Osteoblast (primary cell): Measurements from ENCODE around the gene PKD1L1. TPM values are rescaled to one million over a fixed set of nuclear protein-coding genes. Genes with fewer than 3 reads are reported as not detected.
A peak's percentile ranks its signal among the peaks of the same experiment; 100 is the strongest.

Experiments
- DNase-seq: peaks from one replicate; pipeline ENCODE4 v3.0.0; 2011; ENCODE audit warnings: low spot score, mixed read lengths; ENCODE audit not compliant: insufficient read length; ENCODE audit errors: missing footprints
- H2AFZ ChIP-seq: 2 replicates; pipeline ENCODE4 v1.6.0; 2011; ENCODE audit warnings: mild to moderate bottlenecking, low read length
- H3K27ac ChIP-seq: 2 replicates; pipeline ENCODE4 v1.5.1; 2011; ENCODE audit warnings: mild to moderate bottlenecking, low read depth, low read length, moderate library complexity
- H3K27me3 ChIP-seq: 2 replicates; pipeline ENCODE4 v1.6.0; 2012; ENCODE audit warnings: mild to moderate bottlenecking, control low read depth, inconsistent platforms, low read length, moderate library complexity; ENCODE audit not compliant: insufficient read depth
- H3K36me3 ChIP-seq: 2 replicates; pipeline ENCODE4 v1.5.1; 2011; ENCODE audit warnings: mild to moderate bottlenecking, low read length, control low read depth, moderate library complexity; ENCODE audit not compliant: insufficient read depth
- H3K4me1 ChIP-seq: 2 replicates; pipeline ENCODE4 v1.5.1; 2011; ENCODE audit warnings: mild to moderate bottlenecking, low read length, control low read depth, moderate library complexity; ENCODE audit not compliant: insufficient read depth
- H3K4me2 ChIP-seq: 2 replicates; pipeline ENCODE4 v1.6.0; 2011; ENCODE audit warnings: mild to moderate bottlenecking, low read length; ENCODE audit not compliant: insufficient read depth
- H3K4me3 ChIP-seq: fragments of 200-600 bp; sonication (generic); 3 replicates; pipeline ENCODE4 v1.5.1; 2012; ENCODE audit warnings: mild to moderate bottlenecking, low read length, inconsistent platforms; ENCODE audit not compliant: insufficient read depth
- H3K79me2 ChIP-seq: 2 replicates; pipeline ENCODE4 v1.6.0; 2012; ENCODE audit warnings: mild to moderate bottlenecking, low read length, control low read depth, inconsistent platforms; ENCODE audit not compliant: insufficient read depth
- H3K9me3 ChIP-seq: 2 replicates; pipeline ENCODE4 v1.5.1; 2011; ENCODE audit warnings: low read depth, low read length, control low read depth
- H4K20me1 ChIP-seq: 2 replicates; pipeline ENCODE4 v1.6.0; 2012; ENCODE audit warnings: mild to moderate bottlenecking, low read length, control low read depth; ENCODE audit not compliant: insufficient read depth
- CTCF ChIP-seq: IDR thresholded peaks from 2 replicates; pipeline ENCODE4 v1.5.1; 2011; ENCODE audit warnings: mild to moderate bottlenecking, low read depth, low read length, moderate library complexity; ENCODE audit errors: extremely low read depth
- total RNA-seq: library from RNA; depleted of rRNA; stranded (reverse); fragments of >200 nt; gene quantifications from 2 replicates; pipeline ENCODE4 v1.2.3, GENCODE V29; 2012

PKD1L1 gene
- total RNA-seq, 1 donor: under 0.01 TPM

GRCh38 chr7:47939425-47940036 lies 8.7 kb downstream of the PKD1L1 start:
- Histone ChIP-seq H3K4me3 (no peak overlapping the region), H3K27ac (peak overlapping the region; percentile 91), H3K27me3 (no peaks in the 10 kb centered on the region), H3K79me2 (no peaks in the 10 kb centered on the region), H3K9me3 (no peaks in the 10 kb centered on the region), H3K4me2 (no peak overlapping the region), H3K36me3 (no peaks in the 10 kb centered on the region), H2AFZ (no peak overlapping the region), H4K20me1 (no peaks in the 10 kb centered on the region), H3K4me1 (peaks cover 30% of the 10 kb centered on the region)
- DNase-seq: no peak
- no peak for TF ChIP-seq CTCF

- H3K27ac ChIP-seq: no peak overlapping the region
- no peak overlapping the region for H3K4me2 ChIP-seq
- no peak for DNase-seq
- H2AFZ ChIP-seq: no peak overlapping the region
- H3K27me3 ChIP-seq: no peaks in the 10 kb centered on the region
- peak; percentile 35 for TF ChIP-seq CTCF
- H3K4me1 ChIP-seq: peaks cover 27% of the 10 kb centered on the region
- H3K79me2 ChIP-seq: no peaks in the 10 kb centered on the region
- H3K36me3 ChIP-seq: no peaks in the 10 kb centered on the region
- no peak overlapping the region for H3K4me3 ChIP-seq
- no peaks in the 10 kb centered on the region for H3K9me3 ChIP-seq
- H4K20me1 ChIP-seq: no peaks in the 10 kb centered on the region
Observed at GRCh38 chr7:47938574-47939165, 9.6 kb downstream of the PKD1L1 start.

- Histone ChIP-seq H2AFZ (no peak overlapping the region), H4K20me1 (no peaks in the 10 kb centered on the region), H3K4me2 (no peak overlapping the region), H3K27me3 (no peaks in the 10 kb centered on the region), H3K36me3 (no peaks in the 10 kb centered on the region), H3K4me3 (no peak overlapping the region), H3K27ac (no peak overlapping the region), H3K79me2 (no peaks in the 10 kb centered on the region), H3K9me3 (no peaks in the 10 kb centered on the region), H3K4me1 (peaks cover 22% of the 10 kb centered on the region)
- no peak for TF ChIP-seq CTCF
- DNase-seq: no peak
Observed at GRCh38 chr7:47937711-47938573, 10.3 kb downstream of the PKD1L1 start.

- Histone ChIP-seq H3K27ac (no peak overlapping the region), H3K36me3 (no peaks in the 10 kb centered on the region), H2AFZ (no peak overlapping the region), H3K27me3 (no peaks in the 10 kb centered on the region), H4K20me1 (no peaks in the 10 kb centered on the region), H3K79me2 (no peaks in the 10 kb centered on the region), H3K4me2 (no peak overlapping the region), H3K4me1 (peaks cover 29% of the 10 kb centered on the region), H3K9me3 (no peaks in the 10 kb centered on the region), H3K4me3 (no peak overlapping the region)
- DNase-seq: no peak
- no peak for TF ChIP-seq CTCF
Observed at GRCh38 chr7:47937065-47937687, 11.1 kb downstream of the PKD1L1 start.
